ENCODE results near the gene CCDC9B.

DNA sequence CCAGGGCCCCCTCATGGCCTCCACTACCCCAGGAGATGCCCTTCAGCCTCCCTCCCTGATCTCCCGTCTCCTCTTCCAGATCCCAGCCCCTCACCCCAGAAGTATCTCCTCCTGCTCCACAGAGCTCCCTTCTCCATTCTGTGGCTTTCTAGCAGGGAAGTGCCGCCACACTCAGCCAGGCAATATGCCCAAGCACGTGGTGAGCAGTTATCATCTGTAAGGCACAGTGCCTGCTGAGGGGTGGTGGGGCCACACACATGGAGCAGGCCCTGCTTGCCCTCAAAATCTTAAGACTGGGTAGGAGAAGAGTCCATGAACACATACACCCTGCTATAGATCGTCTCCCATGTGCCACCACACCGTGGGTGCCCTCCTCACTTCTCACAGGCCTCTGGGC, 7.7 kb upstream of the CCDC9B start:
- TF ChIP-seq, protein P1, sequence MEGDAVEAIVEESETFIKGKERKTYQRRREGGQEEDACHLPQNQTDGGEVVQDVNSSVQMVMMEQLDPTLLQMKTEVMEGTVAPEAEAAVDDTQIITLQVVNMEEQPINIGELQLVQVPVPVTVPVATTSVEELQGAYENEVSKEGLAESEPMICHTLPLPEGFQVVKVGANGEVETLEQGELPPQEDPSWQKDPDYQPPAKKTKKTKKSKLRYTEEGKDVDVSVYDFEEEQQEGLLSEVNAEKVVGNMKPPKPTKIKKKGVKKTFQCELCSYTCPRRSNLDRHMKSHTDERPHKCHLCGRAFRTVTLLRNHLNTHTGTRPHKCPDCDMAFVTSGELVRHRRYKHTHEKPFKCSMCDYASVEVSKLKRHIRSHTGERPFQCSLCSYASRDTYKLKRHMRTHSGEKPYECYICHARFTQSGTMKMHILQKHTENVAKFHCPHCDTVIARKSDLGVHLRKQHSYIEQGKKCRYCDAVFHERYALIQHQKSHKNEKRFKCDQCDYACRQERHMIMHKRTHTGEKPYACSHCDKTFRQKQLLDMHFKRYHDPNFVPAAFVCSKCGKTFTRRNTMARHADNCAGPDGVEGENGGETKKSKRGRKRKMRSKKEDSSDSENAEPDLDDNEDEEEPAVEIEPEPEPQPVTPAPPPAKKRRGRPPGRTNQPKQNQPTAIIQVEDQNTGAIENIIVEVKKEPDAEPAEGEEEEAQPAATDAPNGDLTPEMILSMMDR (IDR thresholded peaks at IDR 0.05), result no peak
- TF ChIP-seq POLR2AphosphoS5 (IDR thresholded peaks at IDR 0.05) (no peak), POLR2A (IDR thresholded peaks at IDR 0.05) (no peak), EP300 (IDR thresholded peaks at IDR 0.05) (no peak)

All from gastroesophageal sphincter (tissue), 3 donors.